ENCODE data around the gene TTN. TPM values are rescaled to one million over a fixed set of nuclear protein-coding genes. Genes with fewer than 3 reads are reported as not detected.

Gene TTN
- total RNA-seq, 4 donors from 2014 or later, result 9.3 to 59.8 (median 29.4) TPM

DNA sequence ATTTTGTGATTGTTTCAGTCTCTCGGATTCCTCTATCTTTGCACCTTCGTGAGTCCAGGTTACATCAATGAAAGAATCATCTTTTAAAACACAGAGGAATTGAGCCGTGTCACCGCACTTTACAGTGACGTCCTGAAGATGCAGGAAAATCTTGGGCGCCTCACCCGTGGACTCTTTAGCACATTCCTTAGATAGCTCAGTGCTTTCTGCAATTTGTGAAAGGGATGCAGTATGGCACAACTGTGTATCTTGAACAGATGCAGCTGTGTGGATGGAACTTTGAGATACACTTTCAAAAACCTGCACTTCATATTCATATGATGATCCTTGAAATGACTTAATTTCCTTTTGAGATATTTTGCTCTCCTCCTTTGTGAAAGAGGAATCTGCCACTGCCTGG, 50.9 kb downstream of the TTN start:
- TF ChIP-seq, protein P1, sequence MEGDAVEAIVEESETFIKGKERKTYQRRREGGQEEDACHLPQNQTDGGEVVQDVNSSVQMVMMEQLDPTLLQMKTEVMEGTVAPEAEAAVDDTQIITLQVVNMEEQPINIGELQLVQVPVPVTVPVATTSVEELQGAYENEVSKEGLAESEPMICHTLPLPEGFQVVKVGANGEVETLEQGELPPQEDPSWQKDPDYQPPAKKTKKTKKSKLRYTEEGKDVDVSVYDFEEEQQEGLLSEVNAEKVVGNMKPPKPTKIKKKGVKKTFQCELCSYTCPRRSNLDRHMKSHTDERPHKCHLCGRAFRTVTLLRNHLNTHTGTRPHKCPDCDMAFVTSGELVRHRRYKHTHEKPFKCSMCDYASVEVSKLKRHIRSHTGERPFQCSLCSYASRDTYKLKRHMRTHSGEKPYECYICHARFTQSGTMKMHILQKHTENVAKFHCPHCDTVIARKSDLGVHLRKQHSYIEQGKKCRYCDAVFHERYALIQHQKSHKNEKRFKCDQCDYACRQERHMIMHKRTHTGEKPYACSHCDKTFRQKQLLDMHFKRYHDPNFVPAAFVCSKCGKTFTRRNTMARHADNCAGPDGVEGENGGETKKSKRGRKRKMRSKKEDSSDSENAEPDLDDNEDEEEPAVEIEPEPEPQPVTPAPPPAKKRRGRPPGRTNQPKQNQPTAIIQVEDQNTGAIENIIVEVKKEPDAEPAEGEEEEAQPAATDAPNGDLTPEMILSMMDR (IDR thresholded peaks at IDR 0.05; ENCODE audit: low read depth), result no peak

- TF ChIP-seq, protein P1 (IDR thresholded peaks at IDR 0.05; ENCODE audit: low read depth), result no peak
Measured at GRCh38 chr2:178747767-178748166, 59.5 kb downstream of the TTN start.

GRCh38 chr2:178734518-178734917, 72.7 kb downstream of the TTN start:
- TF ChIP-seq, protein P1 (IDR thresholded peaks at IDR 0.05; ENCODE audit: low read depth), result no peak

DNA sequence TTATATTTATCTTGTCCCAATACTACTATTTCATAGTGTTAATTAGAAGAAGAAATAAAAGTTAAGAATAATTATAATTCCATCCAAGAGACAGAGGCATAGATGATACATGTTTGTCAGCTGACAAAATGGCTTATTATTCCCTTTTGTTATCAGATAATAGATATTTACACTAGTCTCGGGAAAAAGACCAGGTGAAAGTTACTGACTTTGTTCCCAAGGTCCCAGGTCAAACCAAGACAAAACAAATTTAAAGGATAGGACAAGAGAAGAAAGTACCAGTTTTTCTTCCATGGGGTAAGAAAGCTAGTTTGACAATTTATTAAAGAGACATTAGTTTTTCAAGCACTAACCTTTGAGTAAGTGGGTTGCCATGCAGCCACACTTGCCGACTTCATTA, 73.2 kb downstream of the TTN start:
- TF ChIP-seq, protein P1 (IDR thresholded peaks at IDR 0.05; ENCODE audit: low read depth), result no peak

DNA sequence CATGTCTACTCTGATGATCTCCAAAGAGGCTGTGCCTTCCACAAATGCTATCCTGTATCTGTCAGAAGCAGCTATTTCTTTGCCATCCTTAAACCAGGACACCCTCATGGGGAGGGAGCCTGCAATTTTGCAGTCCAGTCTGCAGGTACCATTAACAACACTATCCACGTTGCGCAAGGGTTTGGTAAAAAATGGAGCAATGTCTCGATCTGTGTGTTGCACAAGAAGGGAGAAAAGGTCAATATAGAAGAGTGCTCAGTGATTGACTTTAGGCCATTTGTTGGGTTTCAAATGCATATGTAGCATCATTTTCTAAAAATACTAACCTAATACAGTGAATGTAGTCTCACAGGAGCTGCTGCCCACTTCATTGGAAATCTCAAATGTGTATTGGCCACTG, 74.3 kb downstream of the TTN start:
- TF ChIP-seq, protein P1 (IDR thresholded peaks at IDR 0.05; ENCODE audit: low read depth), result no peak

DNA sequence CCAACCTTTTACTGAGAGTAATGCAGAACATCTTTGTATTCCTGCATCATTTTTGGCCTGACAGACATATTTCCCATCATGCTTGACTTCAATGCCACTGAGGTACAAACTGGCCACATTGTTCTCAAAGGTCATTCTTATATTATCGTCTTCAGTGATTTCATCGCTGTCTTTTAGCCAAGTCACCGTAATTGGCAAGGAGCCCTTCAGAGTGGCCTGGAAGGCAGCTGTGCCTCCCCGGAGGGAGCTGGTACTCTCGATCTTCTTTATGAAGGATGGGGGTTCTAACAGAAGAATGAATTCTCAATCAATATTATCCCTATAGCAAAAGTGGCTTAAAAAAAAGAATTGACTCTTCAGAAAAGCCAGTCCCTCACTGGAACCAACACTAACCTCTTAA, 75.9 kb downstream of the TTN start:
- TF ChIP-seq, protein P1 (IDR thresholded peaks at IDR 0.05; ENCODE audit: low read depth), result no peak

DNA sequence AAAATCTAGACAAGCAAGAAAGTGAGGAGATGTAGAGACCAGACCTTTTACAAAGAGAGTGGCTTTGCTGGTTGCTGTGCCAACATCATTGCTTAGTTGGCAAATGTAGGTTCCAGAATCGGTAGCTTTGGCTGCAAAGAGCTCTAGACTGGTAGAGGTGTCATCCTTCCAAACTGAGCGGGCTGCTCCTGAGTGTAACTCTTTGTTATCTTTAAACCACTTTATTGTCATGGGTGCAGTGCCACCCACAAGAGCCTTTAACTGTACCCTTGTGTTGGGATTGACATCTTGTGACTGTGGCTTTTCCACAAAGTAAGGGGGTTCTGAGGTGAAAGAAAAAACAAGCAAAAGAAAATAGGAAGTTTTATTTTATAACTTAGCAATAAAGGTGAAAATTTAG, 77.2 kb downstream of the TTN start:
- TF ChIP-seq, protein P1 (IDR thresholded peaks at IDR 0.05; ENCODE audit: low read depth), result no peak
